GM23338 (cell line): ENCODE data around the gene OPRD1.

ENCODE experiments used
- CTCF ChIP-seq, 2 experiments: fragments of 200-600 bp in 1 of 2; sonication (generic) in 1 of 2; conservative IDR thresholded peaks; 2 replicates each; pipeline versions ENCODE4 v1.5.1 to v1.6.1; 2016 to 2017; ENCODE audit warnings: antibody characterized with exemption in 2 of 2, low read depth in 2 of 2, mild to moderate bottlenecking in 2 of 2, moderate library complexity in 1 of 2
- EZH2 ChIP-seq: fragments of 200-600 bp; sonication (generic); IDR thresholded peaks from one replicate; pipeline ENCODE4 v1.8.0; 2017; ENCODE audit warnings: antibody characterized with exemption, mild to moderate bottlenecking, low read depth; ENCODE audit not compliant: unreplicated experiment
- POLR2AphosphoS5 ChIP-seq: IDR thresholded peaks from 2 replicates; pipeline ENCODE4 v1.6.1; 2016; ENCODE audit warnings: antibody characterized with exemption, low read depth

GRCh38 chr1:28832966-28833365, 21.0 kb downstream of the OPRD1 start:
- TF ChIP-seq POLR2AphosphoS5: no peak
- TF ChIP-seq CTCF (conservative IDR thresholded peaks at IDR 0.05; ENCODE audit: low read depth in 2 of 2): no peak
- no peak for TF ChIP-seq EZH2
